NT2/D1 (cell line): ENCODE data around the gene EXOSC6.
"Not testable (repeated sequence)": the region's sequence is repeated elsewhere in the genome, so short reads cannot be mapped to it uniquely, and the experiment has no call there.

Experiments
- DNase-seq: peaks from one replicate; pipeline ENCODE4 v3.0.0-alpha.2; 2011; ENCODE audit warnings: low read depth, low spot score
- H3K27me3 ChIP-seq: 2 replicates; pipeline ENCODE4 v1.6.0; 2011; ENCODE audit warnings: mild to moderate bottlenecking; ENCODE audit not compliant: insufficient read length, insufficient read depth
- H3K36me3 ChIP-seq: 2 replicates; pipeline ENCODE4 v1.6.1; 2011; ENCODE audit warnings: mild to moderate bottlenecking, low read length, mixed read lengths; ENCODE audit not compliant: insufficient read depth, insufficient read length
- H3K4me1 ChIP-seq: 2 replicates; pipeline ENCODE4 v1.5.1; 2011; ENCODE audit not compliant: insufficient read depth, insufficient read length
- H3K4me3 ChIP-seq: 2 replicates; pipeline ENCODE4 v1.5.1; 2011; ENCODE audit warnings: low read depth; ENCODE audit not compliant: insufficient read length
- H3K9ac ChIP-seq: 2 replicates; pipeline ENCODE4 v1.6.0; 2011; ENCODE audit warnings: low read depth; ENCODE audit not compliant: insufficient read length
- H3K9me3 ChIP-seq: 2 replicates; pipeline ENCODE4 v1.5.1; 2011; ENCODE audit warnings: mild to moderate bottlenecking, low read length; ENCODE audit not compliant: insufficient read depth

Gene EXOSC6

DNA sequence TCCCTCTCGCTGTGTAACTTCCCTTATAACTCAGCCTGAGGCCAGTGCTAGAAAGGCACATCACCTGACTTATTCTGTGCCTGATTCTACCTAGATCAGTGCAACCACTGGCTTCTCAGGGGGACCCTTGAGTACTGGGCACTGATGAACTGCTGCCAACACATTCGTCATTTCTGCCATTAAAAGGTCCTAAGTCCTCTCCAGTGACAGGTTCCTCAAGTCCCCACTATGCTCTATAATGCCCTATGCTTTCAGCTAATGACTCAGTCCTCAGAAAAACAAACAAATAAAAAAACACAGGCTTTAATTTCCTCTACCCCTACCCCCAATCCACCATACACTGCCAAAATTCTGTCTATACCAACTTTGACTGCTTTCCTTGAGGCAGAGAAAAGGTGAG lies 28.5 kb downstream of the EXOSC6 start:
- H3K4me1 ChIP-seq, DNase-seq, H3K27me3 ChIP-seq, H3K9me3 ChIP-seq, H3K9ac ChIP-seq, H3K4me3 ChIP-seq: not testable (repeated sequence)
- H3K36me3 ChIP-seq: peaks cover 14% of the 10 kb centered on the region

DNA sequence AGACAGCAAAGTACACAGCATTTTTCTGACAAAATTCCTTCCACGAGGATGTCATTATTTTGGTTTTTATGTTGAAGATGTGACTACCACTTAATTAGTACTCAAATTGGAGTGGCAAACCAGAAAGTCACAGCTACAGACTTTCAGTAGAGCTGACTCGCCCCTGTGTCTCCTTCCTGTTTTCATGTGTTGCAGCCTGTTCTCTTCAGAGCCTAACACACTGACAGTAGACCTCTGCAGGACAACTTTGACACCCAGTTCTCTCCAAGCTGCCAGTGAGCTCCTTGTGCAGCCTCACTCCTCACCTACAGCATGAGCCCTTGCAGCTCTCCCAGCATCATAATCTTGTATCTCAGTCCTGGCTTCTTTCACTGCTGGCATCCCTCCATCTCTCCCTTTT lies 29.2 kb downstream of the EXOSC6 start:
- H3K36me3 ChIP-seq: peaks cover 12% of the 10 kb centered on the region
- DNase-seq: not testable (repeated sequence)

DNA sequence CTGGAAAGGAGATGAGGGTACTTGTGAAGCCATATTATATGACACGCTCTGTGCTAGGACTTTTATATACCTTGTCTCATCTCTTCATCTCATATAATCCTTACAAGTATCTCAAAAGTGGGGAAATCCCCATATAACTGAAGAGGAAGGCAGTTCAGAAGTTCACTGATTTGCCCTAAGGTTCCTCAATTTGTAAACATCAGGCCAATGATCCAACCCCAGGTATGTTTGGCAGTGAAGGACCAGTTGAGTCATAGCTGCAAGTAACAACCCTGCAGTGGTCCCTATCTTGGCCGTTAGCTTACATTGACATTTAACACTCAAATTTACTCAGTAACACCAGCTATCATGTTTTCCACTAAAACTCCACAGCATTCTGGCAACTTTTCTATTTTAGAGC lies 33.2 kb downstream of the EXOSC6 start:
- not testable (repeated sequence) for H3K4me3 ChIP-seq, H3K9ac ChIP-seq, H3K4me1 ChIP-seq, H3K27me3 ChIP-seq, H3K9me3 ChIP-seq, DNase-seq, H3K36me3 ChIP-seq

More for the DNA sequence above, 29.2 kb downstream of the EXOSC6 start:
- H3K4me1 ChIP-seq, H3K9ac ChIP-seq, H3K4me3 ChIP-seq, H3K27me3 ChIP-seq, H3K9me3 ChIP-seq: not testable (repeated sequence)

DNA sequence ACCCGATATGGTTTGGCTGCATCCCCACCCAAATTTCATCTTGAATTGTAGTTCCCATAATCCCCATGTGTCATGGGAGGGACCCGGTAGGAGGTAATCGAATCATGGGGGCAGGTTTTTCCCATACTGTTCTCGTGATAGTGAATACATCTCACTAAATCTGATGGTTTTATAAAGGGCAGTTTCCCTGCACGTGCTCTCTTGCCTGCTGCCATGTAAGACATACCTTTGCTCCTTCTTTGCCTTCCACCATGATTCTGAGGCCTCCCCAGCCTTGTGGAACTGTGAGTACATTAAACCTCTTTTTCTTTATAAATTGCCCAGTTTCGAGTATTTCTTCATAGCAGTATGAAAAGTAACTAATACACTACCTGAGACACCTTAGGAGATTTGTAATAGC lies 45.4 kb downstream of the EXOSC6 start:
- H3K36me3 ChIP-seq, H3K9ac ChIP-seq, H3K4me3 ChIP-seq, DNase-seq, H3K4me1 ChIP-seq, H3K9me3 ChIP-seq, H3K27me3 ChIP-seq: not testable (repeated sequence)

DNA sequence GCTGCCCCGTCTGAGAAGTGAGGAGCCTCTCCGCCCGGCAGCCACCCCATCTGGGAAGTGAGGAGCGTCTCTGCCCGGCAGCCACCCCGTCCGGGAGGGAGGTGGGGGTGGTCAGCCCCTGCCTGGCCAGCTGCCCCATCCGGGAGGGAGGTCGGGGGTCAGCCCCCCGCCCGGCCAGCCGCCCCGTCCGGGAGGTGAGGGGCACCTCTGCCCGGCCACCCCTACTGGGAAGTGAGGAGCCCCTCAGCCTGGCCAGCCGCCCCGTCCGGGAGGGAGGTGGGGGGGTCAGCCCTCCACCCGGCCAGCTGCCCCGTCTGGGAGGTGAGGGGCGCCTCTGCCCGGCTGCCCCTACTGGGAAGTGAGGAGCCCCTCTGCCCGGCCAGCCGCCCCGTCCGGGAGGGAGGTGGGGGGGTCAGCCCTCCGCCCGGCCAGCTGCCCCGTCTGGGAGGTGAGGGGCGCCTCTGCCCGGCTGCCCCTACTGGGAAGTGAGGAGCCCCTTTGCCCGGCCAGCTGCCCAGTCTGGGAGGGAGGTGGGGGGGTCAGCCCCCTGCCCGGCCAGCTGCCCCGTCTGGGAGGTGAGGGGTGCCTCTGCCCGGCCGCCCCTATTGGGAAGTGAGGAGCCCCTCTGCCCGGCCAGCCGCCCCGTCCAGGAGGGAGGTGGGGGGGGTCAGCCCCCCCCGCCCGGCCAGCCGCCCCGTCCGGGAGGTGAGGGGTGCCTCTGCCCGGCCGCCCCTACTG lies 46.9 kb downstream of the EXOSC6 start:
- H3K4me3 ChIP-seq, H3K36me3 ChIP-seq, H3K9ac ChIP-seq, H3K27me3 ChIP-seq, H3K9me3 ChIP-seq, DNase-seq, H3K4me1 ChIP-seq: not testable (repeated sequence)

DNA sequence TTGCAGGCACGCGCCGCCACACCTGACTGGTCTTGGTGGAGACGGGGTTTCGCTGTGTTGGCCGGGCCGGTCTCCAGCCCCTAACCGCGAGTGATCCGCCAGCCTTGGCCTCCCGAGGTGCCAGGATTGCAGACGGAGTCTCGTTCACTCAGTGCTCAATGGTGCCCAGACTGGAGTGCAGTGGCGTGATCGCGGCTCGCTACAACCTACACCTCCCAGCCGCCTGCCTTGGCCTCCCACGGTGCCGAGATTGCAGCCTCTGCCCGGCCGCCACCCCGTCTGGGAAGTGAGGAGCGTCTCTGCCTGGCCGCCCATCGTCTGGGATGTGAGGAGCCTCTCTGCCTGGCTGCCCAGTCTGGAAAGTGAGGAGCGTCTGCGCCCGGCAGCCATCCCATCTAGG lies 47.7 kb downstream of the EXOSC6 start:
- not testable (repeated sequence) for H3K9ac ChIP-seq, H3K4me1 ChIP-seq, DNase-seq, H3K9me3 ChIP-seq, H3K36me3 ChIP-seq, H3K4me3 ChIP-seq, H3K27me3 ChIP-seq

DNA sequence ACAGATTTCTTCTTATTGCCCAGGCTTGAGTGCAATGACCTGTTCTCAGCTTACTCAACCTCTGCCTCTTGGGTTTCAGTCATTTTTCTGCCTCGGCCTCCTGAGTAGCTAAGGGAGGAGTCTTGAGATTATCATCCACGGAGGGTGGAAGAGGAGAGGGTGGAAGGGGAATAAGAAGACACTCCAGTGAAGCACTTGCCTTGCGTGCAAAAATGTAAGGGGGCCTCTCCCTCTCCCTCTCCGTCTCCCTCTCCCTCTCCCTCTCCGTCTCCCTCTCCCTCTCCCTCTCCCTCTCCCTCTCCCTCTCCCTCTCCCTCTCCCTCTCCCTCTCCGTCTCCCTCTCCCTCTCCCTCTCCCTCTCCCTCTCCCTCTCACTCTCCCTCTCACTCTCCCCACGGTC lies 48.2 kb downstream of the EXOSC6 start:
- not testable (repeated sequence) for H3K27me3 ChIP-seq, H3K4me1 ChIP-seq, H3K9ac ChIP-seq, H3K36me3 ChIP-seq, DNase-seq, H3K9me3 ChIP-seq, H3K4me3 ChIP-seq

DNA sequence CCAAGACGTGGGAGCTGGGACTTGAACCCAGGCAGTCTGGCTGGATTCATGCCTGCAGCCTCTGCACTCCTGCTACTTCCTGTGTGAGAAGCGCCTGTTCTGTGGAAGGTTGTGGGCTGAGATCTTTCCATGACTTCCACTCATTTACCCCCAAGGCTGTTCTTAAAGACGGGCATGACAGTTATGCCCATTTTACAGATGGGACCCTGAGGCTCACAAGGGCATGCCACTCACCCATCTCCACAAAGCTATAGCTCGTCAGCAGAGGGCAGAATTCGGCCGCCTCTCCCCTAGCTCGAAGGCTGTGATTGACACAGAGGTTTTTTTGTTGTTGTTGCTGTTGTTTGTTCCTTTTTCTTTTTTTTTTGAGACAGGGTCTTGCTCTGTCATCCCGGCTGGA lies 51.7 kb downstream of the EXOSC6 start:
- not testable (repeated sequence) for H3K4me1 ChIP-seq, H3K9ac ChIP-seq, H3K9me3 ChIP-seq, DNase-seq, H3K36me3 ChIP-seq, H3K4me3 ChIP-seq, H3K27me3 ChIP-seq

DNA sequence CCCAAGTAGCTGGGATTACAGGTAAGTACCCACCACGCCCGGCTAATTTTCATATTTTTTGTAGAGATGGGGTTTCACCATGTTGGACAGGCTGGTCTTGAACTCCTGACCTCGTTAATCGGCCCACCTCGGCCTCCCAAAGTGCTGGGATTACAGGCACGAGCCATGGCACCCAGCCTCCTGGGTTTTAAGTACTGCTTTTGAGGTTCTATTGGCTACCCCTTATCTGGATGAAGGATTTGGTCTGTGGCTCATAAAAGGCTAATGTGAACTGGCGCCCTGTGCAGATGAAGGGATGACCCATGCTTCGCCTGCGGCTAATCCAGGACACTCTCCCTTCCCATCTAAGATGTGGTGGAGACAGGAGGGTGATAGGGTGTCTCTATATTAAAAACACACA lies 52.6 kb downstream of the EXOSC6 start:
- not testable (repeated sequence) for DNase-seq, H3K4me3 ChIP-seq, H3K9me3 ChIP-seq, H3K9ac ChIP-seq, H3K36me3 ChIP-seq, H3K27me3 ChIP-seq, H3K4me1 ChIP-seq

DNA sequence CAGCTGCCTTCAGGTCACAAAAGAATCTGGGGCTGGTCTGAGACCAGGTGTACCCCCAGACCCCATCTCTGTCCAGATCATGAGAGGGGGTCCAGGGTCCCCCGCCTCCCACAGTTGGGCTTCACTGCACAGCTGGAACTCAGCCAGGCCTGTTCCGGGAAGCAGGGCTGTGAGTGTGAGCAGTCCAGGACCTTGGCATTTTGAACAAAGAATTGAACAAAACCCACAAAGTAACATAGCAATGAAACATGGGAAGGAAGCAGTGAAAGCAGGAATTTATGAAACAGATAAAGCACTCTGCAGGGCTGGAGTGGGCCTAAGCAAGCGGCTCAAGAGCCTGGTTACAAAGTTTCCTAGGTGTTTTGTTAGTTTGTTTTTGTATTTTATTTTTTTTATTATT lies 53.1 kb downstream of the EXOSC6 start:
- H3K27me3 ChIP-seq, H3K9ac ChIP-seq, H3K36me3 ChIP-seq, H3K9me3 ChIP-seq, H3K4me1 ChIP-seq, H3K4me3 ChIP-seq, DNase-seq: not testable (repeated sequence)

DNA sequence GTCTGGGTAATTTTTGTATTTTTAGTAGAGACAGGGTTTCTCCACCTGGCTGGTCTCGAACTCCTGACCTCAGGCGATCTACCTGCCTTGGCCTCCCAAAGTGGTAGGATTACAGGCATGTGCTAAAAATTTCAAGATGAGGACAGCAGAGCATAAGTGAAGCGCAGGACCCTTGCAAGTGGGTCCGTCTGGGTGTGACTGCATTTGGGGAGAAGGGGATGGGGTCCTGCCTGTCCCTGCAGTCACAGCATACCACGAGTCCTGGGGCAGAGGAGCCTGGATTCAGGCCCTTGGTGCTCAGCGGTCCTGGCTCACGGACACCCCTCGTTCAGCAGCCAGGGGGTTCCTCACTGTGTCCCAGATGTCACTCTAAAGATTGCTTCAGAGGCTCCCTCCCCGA lies 53.5 kb downstream of the EXOSC6 start:
- not testable (repeated sequence) for H3K36me3 ChIP-seq, H3K9me3 ChIP-seq, H3K4me3 ChIP-seq, H3K9ac ChIP-seq, DNase-seq, H3K27me3 ChIP-seq, H3K4me1 ChIP-seq

DNA sequence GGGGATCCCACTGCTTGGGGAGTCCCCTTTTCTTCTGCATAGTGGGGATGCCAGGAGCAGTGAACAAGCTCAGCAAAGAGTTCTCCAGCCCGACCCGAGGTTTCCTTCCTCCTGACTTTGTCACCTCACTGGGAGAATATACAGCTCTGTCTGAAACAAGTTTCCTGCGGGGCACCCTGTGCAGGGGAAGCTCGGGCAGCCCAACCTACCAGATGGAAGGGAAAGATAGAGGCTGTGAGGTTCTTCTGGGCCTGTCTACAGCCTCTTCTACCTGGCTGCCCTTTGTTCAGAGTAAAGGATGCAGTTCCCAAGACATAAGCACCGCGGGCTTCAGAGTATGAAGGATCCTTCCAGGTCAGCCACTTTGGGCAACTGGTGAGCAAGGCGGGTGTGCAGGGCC lies 54.1 kb downstream of the EXOSC6 start:
- not testable (repeated sequence) for H3K9ac ChIP-seq, H3K36me3 ChIP-seq, DNase-seq, H3K4me3 ChIP-seq, H3K9me3 ChIP-seq, H3K27me3 ChIP-seq, H3K4me1 ChIP-seq
